ENCODE results near the gene VANGL1.

Gene VANGL1

GRCh38 chr1:115666206-115666605 lies 24.4 kb downstream of the VANGL1 start:
- H3K27me3 ChIP-seq (ENCODE audit: control insufficient read depth in 1 of 2, insufficient read depth in 2 of 2, low read length in 2 of 2) = no peaks in the 10 kb centered on the region
- peaks cover 14 to 15% of the 10 kb centered on the region in 2 donors for H3K4me1 ChIP-seq (ENCODE audit: control insufficient read depth in 1 of 2, insufficient read depth in 2 of 2, low read length in 2 of 2)
- H3K4me3 ChIP-seq (ENCODE audit: low read depth in 1 of 2, low read length in 2 of 2) = no peak overlapping the region
- peaks cover 14 to 39% of the 10 kb centered on the region in 2 donors for H3K36me3 ChIP-seq (ENCODE audit: control insufficient read depth in 1 of 2, insufficient read depth in 2 of 2, low read length in 2 of 2)
- H3K9ac ChIP-seq (ENCODE audit: low read depth in 1 of 2, low read length in 2 of 2) = no peak overlapping the region
- H3K27ac ChIP-seq (ENCODE audit: low read depth, low read length) = no peak overlapping the region
- no peaks in the 10 kb centered on the region for H3K9me3 ChIP-seq (ENCODE audit: control insufficient read depth in 1 of 2, low read length in 2 of 2)

GRCh38 chr1:115666702-115667101 lies 24.9 kb downstream of the VANGL1 start:
- H3K27me3 ChIP-seq (ENCODE audit: control insufficient read depth in 1 of 2, insufficient read depth in 2 of 2, low read length in 2 of 2) = no peaks in the 10 kb centered on the region
- no peaks in the 10 kb centered on the region for H3K9me3 ChIP-seq (ENCODE audit: control insufficient read depth in 1 of 2, low read length in 2 of 2)
- no peak overlapping the region for H3K27ac ChIP-seq (ENCODE audit: low read depth, low read length)
- H3K36me3 ChIP-seq (ENCODE audit: control insufficient read depth in 1 of 2, insufficient read depth in 2 of 2, low read length in 2 of 2) = peaks cover 14 to 39% of the 10 kb centered on the region in 2 donors
- H3K9ac ChIP-seq (ENCODE audit: low read depth in 1 of 2, low read length in 2 of 2) = no peak overlapping the region
- H3K4me1 ChIP-seq (ENCODE audit: control insufficient read depth in 1 of 2, insufficient read depth in 2 of 2, low read length in 2 of 2) = peaks cover 17 to 18% of the 10 kb centered on the region in 2 donors
- H3K4me3 ChIP-seq (ENCODE audit: low read depth in 1 of 2, low read length in 2 of 2) = no peak overlapping the region

GRCh38 chr1:115668579-115668978 lies 26.8 kb downstream of the VANGL1 start:
- Histone ChIP-seq H3K4me3 (ENCODE audit: low read depth in 1 of 2, low read length in 2 of 2) (no peak overlapping the region), H3K27ac (ENCODE audit: low read depth, low read length) (no peak overlapping the region), H3K9ac (ENCODE audit: low read depth in 1 of 2, low read length in 2 of 2) (no peak overlapping the region), H3K27me3 (ENCODE audit: control insufficient read depth in 1 of 2, insufficient read depth in 2 of 2, low read length in 2 of 2) (no peaks in the 10 kb centered on the region), H3K36me3 (ENCODE audit: control insufficient read depth in 1 of 2, insufficient read depth in 2 of 2, low read length in 2 of 2) (peaks cover 10 to 33% of the 10 kb centered on the region in 2 donors), H3K9me3 (ENCODE audit: control insufficient read depth in 1 of 2, low read length in 2 of 2) (no peaks in the 10 kb centered on the region), H3K4me1 (ENCODE audit: control insufficient read depth in 1 of 2, insufficient read depth in 2 of 2, low read length in 2 of 2) (peaks cover 17 to 21% of the 10 kb centered on the region in 2 donors)

- no peak overlapping the region for H3K27ac ChIP-seq (ENCODE audit: low read depth, low read length)
- peaks cover 6 to 28% of the 10 kb centered on the region in 2 donors for H3K36me3 ChIP-seq (ENCODE audit: control insufficient read depth in 1 of 2, insufficient read depth in 2 of 2, low read length in 2 of 2)
Measured at GRCh38 chr1:115669002-115669673, 27.4 kb downstream of the VANGL1 start.

GRCh38 chr1:115669886-115670285 lies 28.1 kb downstream of the VANGL1 start:
- Histone ChIP-seq H3K27ac (ENCODE audit: low read depth, low read length) (no peak overlapping the region), H3K27me3 (ENCODE audit: control insufficient read depth in 1 of 2, insufficient read depth in 2 of 2, low read length in 2 of 2) (no peaks in the 10 kb centered on the region), H3K9me3 (ENCODE audit: control insufficient read depth in 1 of 2, low read length in 2 of 2) (no peaks in the 10 kb centered on the region), H3K4me1 (ENCODE audit: control insufficient read depth in 1 of 2, insufficient read depth in 2 of 2, low read length in 2 of 2) (peaks cover 17 to 21% of the 10 kb centered on the region in 2 donors), H3K4me3 (ENCODE audit: low read depth in 1 of 2, low read length in 2 of 2) (no peak overlapping the region), H3K9ac (ENCODE audit: low read depth in 1 of 2, low read length in 2 of 2) (no peak overlapping the region), H3K36me3 (ENCODE audit: control insufficient read depth in 1 of 2, insufficient read depth in 2 of 2, low read length in 2 of 2) (peaks cover 0 to 21% of the 10 kb centered on the region in 2 donors)

More at GRCh38 chr1:115669002-115669673, 27.4 kb downstream of the VANGL1 start:
- Histone ChIP-seq H3K4me1 (ENCODE audit: control insufficient read depth in 1 of 2, insufficient read depth in 2 of 2, low read length in 2 of 2) (peaks cover 17 to 21% of the 10 kb centered on the region in 2 donors), H3K27me3 (ENCODE audit: control insufficient read depth in 1 of 2, insufficient read depth in 2 of 2, low read length in 2 of 2) (no peaks in the 10 kb centered on the region), H3K9me3 (ENCODE audit: control insufficient read depth in 1 of 2, low read length in 2 of 2) (no peaks in the 10 kb centered on the region), H3K4me3 (ENCODE audit: low read depth in 1 of 2, low read length in 2 of 2) (no peak overlapping the region), H3K9ac (ENCODE audit: low read depth in 1 of 2, low read length in 2 of 2) (no peak overlapping the region)

GRCh38 chr1:115670476-115671175 lies 28.9 kb downstream of the VANGL1 start:
- Histone ChIP-seq H3K27ac (ENCODE audit: low read depth, low read length) (no peak overlapping the region), H3K4me3 (ENCODE audit: low read depth in 1 of 2, low read length in 2 of 2) (no peak overlapping the region), H3K27me3 (ENCODE audit: control insufficient read depth in 1 of 2, insufficient read depth in 2 of 2, low read length in 2 of 2) (no peaks in the 10 kb centered on the region), H3K4me1 (ENCODE audit: control insufficient read depth in 1 of 2, insufficient read depth in 2 of 2, low read length in 2 of 2) (peaks cover 17 to 21% of the 10 kb centered on the region in 2 donors), H3K36me3 (ENCODE audit: control insufficient read depth in 1 of 2, insufficient read depth in 2 of 2, low read length in 2 of 2) (peaks cover 0 to 15% of the 10 kb centered on the region in 2 donors), H3K9me3 (ENCODE audit: control insufficient read depth in 1 of 2, low read length in 2 of 2) (no peaks in the 10 kb centered on the region), H3K9ac (ENCODE audit: low read depth in 1 of 2, low read length in 2 of 2) (peak overlapping the region in 1 of 2 donors; percentile 11)

GRCh38 chr1:115671176-115671934 lies 29.6 kb downstream of the VANGL1 start:
- no peaks in the 10 kb centered on the region for H3K27me3 ChIP-seq (ENCODE audit: control insufficient read depth in 1 of 2, insufficient read depth in 2 of 2, low read length in 2 of 2)
- H3K36me3 ChIP-seq (ENCODE audit: control insufficient read depth in 1 of 2, insufficient read depth in 2 of 2, low read length in 2 of 2) = peaks cover 0 to 11% of the 10 kb centered on the region in 2 donors
- peak overlapping the region; percentile 11 to 22 for H3K9ac ChIP-seq (ENCODE audit: low read depth in 1 of 2, low read length in 2 of 2)
- no peak overlapping the region for H3K27ac ChIP-seq (ENCODE audit: low read depth, low read length)
- no peaks in the 10 kb centered on the region for H3K9me3 ChIP-seq (ENCODE audit: control insufficient read depth in 1 of 2, low read length in 2 of 2)
- H3K4me3 ChIP-seq (ENCODE audit: low read depth in 1 of 2, low read length in 2 of 2) = no peak overlapping the region
- peaks cover 17 to 25% of the 10 kb centered on the region in 2 donors for H3K4me1 ChIP-seq (ENCODE audit: control insufficient read depth in 1 of 2, insufficient read depth in 2 of 2, low read length in 2 of 2)

- Histone ChIP-seq H3K36me3 (ENCODE audit: control insufficient read depth in 1 of 2, insufficient read depth in 2 of 2, low read length in 2 of 2) (peaks cover 0 to 8% of the 10 kb centered on the region in 2 donors), H3K9me3 (ENCODE audit: control insufficient read depth in 1 of 2, low read length in 2 of 2) (no peaks in the 10 kb centered on the region), H3K4me3 (ENCODE audit: low read depth in 1 of 2, low read length in 2 of 2) (no peak overlapping the region), H3K4me1 (ENCODE audit: control insufficient read depth in 1 of 2, insufficient read depth in 2 of 2, low read length in 2 of 2) (peaks cover 17 to 25% of the 10 kb centered on the region in 2 donors), H3K27ac (ENCODE audit: low read depth, low read length) (no peak overlapping the region), H3K27me3 (ENCODE audit: control insufficient read depth in 1 of 2, insufficient read depth in 2 of 2, low read length in 2 of 2) (no peaks in the 10 kb centered on the region), H3K9ac (ENCODE audit: low read depth in 1 of 2, low read length in 2 of 2) (no peak overlapping the region)
Measured at GRCh38 chr1:115672224-115673009, 30.6 kb downstream of the VANGL1 start.

- H3K4me3 ChIP-seq (ENCODE audit: low read depth in 1 of 2, low read length in 2 of 2) = no peak overlapping the region
- no peaks in the 10 kb centered on the region for H3K9me3 ChIP-seq (ENCODE audit: control insufficient read depth in 1 of 2, low read length in 2 of 2)
- no peak overlapping the region for H3K9ac ChIP-seq (ENCODE audit: low read depth in 1 of 2, low read length in 2 of 2)
- H3K4me1 ChIP-seq (ENCODE audit: control insufficient read depth in 1 of 2, insufficient read depth in 2 of 2, low read length in 2 of 2) = peaks cover 0 to 8% of the 10 kb centered on the region in 2 donors
- peaks cover 0 to 4% of the 10 kb centered on the region in 2 donors for H3K36me3 ChIP-seq (ENCODE audit: control insufficient read depth in 1 of 2, insufficient read depth in 2 of 2, low read length in 2 of 2)
- H3K27ac ChIP-seq (ENCODE audit: low read depth, low read length) = no peak overlapping the region
- H3K27me3 ChIP-seq (ENCODE audit: control insufficient read depth in 1 of 2, insufficient read depth in 2 of 2, low read length in 2 of 2) = no peaks in the 10 kb centered on the region
Measured at GRCh38 chr1:115676498-115677181, 34.9 kb downstream of the VANGL1 start.
